Measurements from ENCODE around the gene AHI1.

- no peak for TF ChIP-seq ZBTB49 (CRISPR knock-in tag; IDR thresholded peaks at IDR 0.05; ENCODE audit: borderline replicate concordance)
- TF ChIP-seq ELF1 (CRISPR knock-in tag; IDR thresholded peaks at IDR 0.05): no peak
- TF ChIP-seq PBX2 (CRISPR knock-in tag; IDR thresholded peaks at IDR 0.05): no peak
- TF ChIP-seq STAT5B (CRISPR knock-in tag; IDR thresholded peaks at IDR 0.05): no peak
- no peak for TF ChIP-seq CENPBD1 (CRISPR knock-in tag; IDR thresholded peaks at IDR 0.05; ENCODE audit: borderline replicate concordance, low read depth)
- TF ChIP-seq ZNF776 (CRISPR knock-in tag; IDR thresholded peaks at IDR 0.05): no peak
- TF ChIP-seq AGO1 (IDR thresholded peaks at IDR 0.05; ENCODE audit: low read depth, low read length, poor library complexity, severe bottlenecking): no peak
- TF ChIP-seq E2F1 (CRISPR knock-in tag; IDR thresholded peaks at IDR 0.05): no peak
Measured at GRCh38 chr6:135323202-135323668, 174.3 kb downstream of the AHI1 start.
